OCI-LY7 (cell line): ENCODE data around the gene UBE3A.

Experiments
- CTCF ChIP-seq: fragments of 200-600 bp; sonication (generic); conservative IDR thresholded peaks from 2 replicates; pipeline ENCODE4 v1.5.1; 2014; ENCODE audit warnings: mild to moderate bottlenecking, antibody characterized with exemption, low read length, moderate library complexity, mixed read lengths
- EZH2phosphoT487 ChIP-seq: fragments of 200-600 bp; sonication (generic); IDR thresholded peaks from 2 replicates; pipeline ENCODE4 v1.6.1; 2018; ENCODE audit warnings: low read depth, borderline replicate concordance, mild to moderate bottlenecking, mixed run types, antibody characterized with exemption, low read length, moderate library complexity, mixed read lengths

DNA sequence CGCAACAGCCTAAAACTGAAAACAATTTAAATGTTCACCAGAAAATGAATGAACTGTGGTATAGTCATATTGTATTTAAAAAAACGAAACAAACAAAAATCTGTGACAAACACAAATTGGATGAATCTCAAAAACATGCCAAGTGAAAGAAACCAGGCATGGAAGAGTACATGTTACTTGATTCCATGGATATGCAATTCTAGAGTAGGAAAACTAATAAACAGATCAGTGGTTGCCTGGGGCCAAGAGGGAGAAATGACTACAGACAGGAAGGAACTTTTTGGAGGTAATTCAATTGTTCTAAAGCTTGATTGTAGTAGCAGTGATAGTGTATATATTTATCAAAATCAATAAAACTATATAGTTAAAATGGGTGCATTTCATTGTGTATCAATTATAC lies 16.8 kb downstream of the UBE3A start:
- no peak for TF ChIP-seq CTCF
- TF ChIP-seq EZH2phosphoT487, result no peak
